Panc1 (cell line): ENCODE data around the gene WDFY1. TPM values are rescaled to one million over a fixed set of nuclear protein-coding genes. Genes with fewer than 3 reads are reported as not detected.

Experiments
- ATAC-seq: fragments of 200-7000 bp; cut with Tn5 transposase; 2 replicates; pipeline ENCODE4 v1.9.1; 2020; ENCODE audit warnings: mild to moderate bottlenecking, moderate library complexity
- BruUV-seq: library from RNA; stranded (reverse); fragments of 400-500 nt; replicated peaks from 2 replicates; lab custom pipeline; 2021; lab: Mats Ljungman, UMichigan
- CTCF ChIA-PET: fragments of 300-600 bp; sonication (Branson Sonifier 250); formaldehyde crosslinking; loops from one replicate; lab custom pipeline; 2022; ENCODE audit warnings: antibody characterized with exemption; lab: Charles Lee
- POLR2A ChIA-PET: fragments of 300-600 bp; sonication (Branson Sonifier 250); formaldehyde crosslinking; loops from one replicate; lab custom pipeline; 2022; ENCODE audit warnings: antibody characterized with exemption; lab: Charles Lee
- DNase-seq: peaks from one replicate; pipeline ENCODE4 v3.0.0-alpha.2; 2010; ENCODE audit warnings: low read depth, low spot score
- H3K27ac ChIP-seq: 2 replicates; pipeline ENCODE4 v1.5.1; 2011; ENCODE audit warnings: mild to moderate bottlenecking, low read length, inconsistent platforms
- H3K27me3 ChIP-seq: fragments of 200-500 bp; sonication (Bioruptor generic); 2 replicates; pipeline ENCODE4 v1.6.0; 2014; ENCODE audit warnings: low read length, inconsistent platforms; ENCODE audit not compliant: control insufficient read depth, insufficient read depth
- H3K36me3 ChIP-seq: fragments of 200-500 bp; sonication (Bioruptor generic); 2 replicates; pipeline ENCODE4 v1.5.1; 2014; ENCODE audit warnings: inconsistent platforms, mild to moderate bottlenecking, low read length, moderate library complexity; ENCODE audit not compliant: control insufficient read depth, insufficient read depth
- H3K4me1 ChIP-seq: 2 replicates; pipeline ENCODE4 v1.5.1; 2011; ENCODE audit warnings: inconsistent platforms, mild to moderate bottlenecking, low read length, moderate library complexity; ENCODE audit not compliant: control insufficient read depth, insufficient read depth
- H3K4me3 ChIP-seq, 2 experiments: 2 replicates each; pipeline ENCODE4 v1.5.1; 2011 to 2012; ENCODE audit warnings: low read depth in 2 of 2, low read length in 2 of 2, mild to moderate bottlenecking in 2 of 2, inconsistent platforms in 1 of 2, moderate library complexity in 1 of 2
- H3K9me3 ChIP-seq: fragments of 200-500 bp; sonication (Bioruptor generic); 2 replicates; pipeline ENCODE4 v1.5.1; 2014; ENCODE audit warnings: low read depth, mild to moderate bottlenecking, inconsistent platforms, low read length, moderate library complexity; ENCODE audit not compliant: control insufficient read depth, insufficient read depth
- POLR2AphosphoS5 ChIP-seq: IDR thresholded peaks from 2 replicates; pipeline ENCODE4 v1.6.1; 2012; ENCODE audit warnings: mild to moderate bottlenecking, low read depth, low read length, moderate library complexity
- SIN3A ChIP-seq: IDR thresholded peaks from 2 replicates; pipeline ENCODE4 v1.6.1; 2012; ENCODE audit warnings: low read depth, mild to moderate bottlenecking, low read length, moderate library complexity, borderline replicate concordance; ENCODE audit not compliant: insufficient read depth
- TCF7L2 ChIP-seq: IDR thresholded peaks from 2 replicates; pipeline ENCODE4 v1.6.1; 2011; ENCODE audit warnings: mild to moderate bottlenecking, low read depth, low read length, inconsistent platforms
- in situ Hi-C: cut with HindIII; loops from 2 replicates; pipeline ENCODE4 v1.10.0; 2016; ENCODE audit warnings: low sequenced_read_pairs, low pct_unique_long_range_greater_than_20kb
- intact Hi-C: fragments of 100-400 bp; cut with micrococcal nuclease; formaldehyde crosslinking; loops from one replicate; pipeline ENCODE4 v1.10.0; 2022; ENCODE audit not compliant: unreplicated experiment
- total RNA-seq: library from RNA; stranded (reverse); gene quantifications from one replicate; pipeline ENCODE4 v1.2.1, GENCODE V29; 2021; ENCODE audit not compliant: unreplicated experiment
- TF ChIP-seq, protein P1 (sequence below), 2 experiments: IDR thresholded peaks; 2 replicates each; pipeline ENCODE4 v1.6.1; 2011 to 2012; ENCODE audit warnings: low read depth in 2 of 2, control low read depth in 1 of 2, low read length in 1 of 2, mild to moderate bottlenecking in 1 of 2, moderate library complexity in 1 of 2; ENCODE audit not compliant: insufficient read depth in 1 of 2
- TF ChIP-seq, protein P2 (sequence below): fragments of 450-650 bp; IDR thresholded peaks from 2 replicates; pipeline ENCODE4 v1.5.1; 2017; ENCODE audit warnings: mild to moderate bottlenecking

WDFY1 gene
- total RNA-seq, 1 experiment from 2014 or later: 48.5 TPM

DNA sequence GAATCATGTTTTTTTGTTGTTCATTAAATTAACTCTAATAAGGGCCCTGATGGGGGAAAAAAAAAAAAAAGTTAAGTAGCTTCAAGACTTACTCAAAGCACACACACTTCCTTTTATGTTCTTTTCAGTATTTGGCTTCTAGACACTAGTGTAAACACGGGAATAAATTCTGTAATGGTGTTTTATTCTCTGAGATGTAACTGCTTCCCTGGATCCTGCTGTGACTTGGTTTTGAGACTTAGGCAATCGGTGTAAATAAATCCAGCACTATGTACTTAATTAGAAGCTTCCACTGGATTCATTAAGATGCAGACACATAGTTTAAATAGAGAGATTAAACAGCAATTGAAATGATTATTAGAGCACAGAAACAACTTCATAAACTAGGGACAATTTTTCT is 81.6 kb downstream of the WDFY1 start:
- no peak for DNase-seq
- Histone ChIP-seq H3K27me3 (no peaks in the 10 kb centered on the region), H3K9me3 (no peaks in the 10 kb centered on the region), H3K4me1 (peaks cover 15% of the 10 kb centered on the region; the same call in 1 of the 2 replicates), H3K36me3 (no peaks in the 10 kb centered on the region), H3K4me3 (no peak overlapping the region), H3K27ac (no peak overlapping the region)
- no peak for TF ChIP-seq TCF7L2
- TF ChIP-seq, protein P1, sequence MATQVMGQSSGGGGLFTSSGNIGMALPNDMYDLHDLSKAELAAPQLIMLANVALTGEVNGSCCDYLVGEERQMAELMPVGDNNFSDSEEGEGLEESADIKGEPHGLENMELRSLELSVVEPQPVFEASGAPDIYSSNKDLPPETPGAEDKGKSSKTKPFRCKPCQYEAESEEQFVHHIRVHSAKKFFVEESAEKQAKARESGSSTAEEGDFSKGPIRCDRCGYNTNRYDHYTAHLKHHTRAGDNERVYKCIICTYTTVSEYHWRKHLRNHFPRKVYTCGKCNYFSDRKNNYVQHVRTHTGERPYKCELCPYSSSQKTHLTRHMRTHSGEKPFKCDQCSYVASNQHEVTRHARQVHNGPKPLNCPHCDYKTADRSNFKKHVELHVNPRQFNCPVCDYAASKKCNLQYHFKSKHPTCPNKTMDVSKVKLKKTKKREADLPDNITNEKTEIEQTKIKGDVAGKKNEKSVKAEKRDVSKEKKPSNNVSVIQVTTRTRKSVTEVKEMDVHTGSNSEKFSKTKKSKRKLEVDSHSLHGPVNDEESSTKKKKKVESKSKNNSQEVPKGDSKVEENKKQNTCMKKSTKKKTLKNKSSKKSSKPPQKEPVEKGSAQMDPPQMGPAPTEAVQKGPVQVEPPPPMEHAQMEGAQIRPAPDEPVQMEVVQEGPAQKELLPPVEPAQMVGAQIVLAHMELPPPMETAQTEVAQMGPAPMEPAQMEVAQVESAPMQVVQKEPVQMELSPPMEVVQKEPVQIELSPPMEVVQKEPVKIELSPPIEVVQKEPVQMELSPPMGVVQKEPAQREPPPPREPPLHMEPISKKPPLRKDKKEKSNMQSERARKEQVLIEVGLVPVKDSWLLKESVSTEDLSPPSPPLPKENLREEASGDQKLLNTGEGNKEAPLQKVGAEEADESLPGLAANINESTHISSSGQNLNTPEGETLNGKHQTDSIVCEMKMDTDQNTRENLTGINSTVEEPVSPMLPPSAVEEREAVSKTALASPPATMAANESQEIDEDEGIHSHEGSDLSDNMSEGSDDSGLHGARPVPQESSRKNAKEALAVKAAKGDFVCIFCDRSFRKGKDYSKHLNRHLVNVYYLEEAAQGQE (IDR thresholded peaks at IDR 0.05; ENCODE audit: insufficient read depth in 1 of 2, low read depth in 2 of 2, low read length in 1 of 2): no peak
- no peak for TF ChIP-seq POLR2AphosphoS5
- TF ChIP-seq SIN3A: no peak
- TF ChIP-seq, protein P2, sequence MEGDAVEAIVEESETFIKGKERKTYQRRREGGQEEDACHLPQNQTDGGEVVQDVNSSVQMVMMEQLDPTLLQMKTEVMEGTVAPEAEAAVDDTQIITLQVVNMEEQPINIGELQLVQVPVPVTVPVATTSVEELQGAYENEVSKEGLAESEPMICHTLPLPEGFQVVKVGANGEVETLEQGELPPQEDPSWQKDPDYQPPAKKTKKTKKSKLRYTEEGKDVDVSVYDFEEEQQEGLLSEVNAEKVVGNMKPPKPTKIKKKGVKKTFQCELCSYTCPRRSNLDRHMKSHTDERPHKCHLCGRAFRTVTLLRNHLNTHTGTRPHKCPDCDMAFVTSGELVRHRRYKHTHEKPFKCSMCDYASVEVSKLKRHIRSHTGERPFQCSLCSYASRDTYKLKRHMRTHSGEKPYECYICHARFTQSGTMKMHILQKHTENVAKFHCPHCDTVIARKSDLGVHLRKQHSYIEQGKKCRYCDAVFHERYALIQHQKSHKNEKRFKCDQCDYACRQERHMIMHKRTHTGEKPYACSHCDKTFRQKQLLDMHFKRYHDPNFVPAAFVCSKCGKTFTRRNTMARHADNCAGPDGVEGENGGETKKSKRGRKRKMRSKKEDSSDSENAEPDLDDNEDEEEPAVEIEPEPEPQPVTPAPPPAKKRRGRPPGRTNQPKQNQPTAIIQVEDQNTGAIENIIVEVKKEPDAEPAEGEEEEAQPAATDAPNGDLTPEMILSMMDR: no peak
- no peak for ATAC-seq
- ChIA-PET POLR2A (no interaction called here), CTCF (no interaction called here)
- in situ Hi-C loops (no loop called here), intact Hi-C loops (no loop called here)
- no TSS peak for BruUV-seq

DNA sequence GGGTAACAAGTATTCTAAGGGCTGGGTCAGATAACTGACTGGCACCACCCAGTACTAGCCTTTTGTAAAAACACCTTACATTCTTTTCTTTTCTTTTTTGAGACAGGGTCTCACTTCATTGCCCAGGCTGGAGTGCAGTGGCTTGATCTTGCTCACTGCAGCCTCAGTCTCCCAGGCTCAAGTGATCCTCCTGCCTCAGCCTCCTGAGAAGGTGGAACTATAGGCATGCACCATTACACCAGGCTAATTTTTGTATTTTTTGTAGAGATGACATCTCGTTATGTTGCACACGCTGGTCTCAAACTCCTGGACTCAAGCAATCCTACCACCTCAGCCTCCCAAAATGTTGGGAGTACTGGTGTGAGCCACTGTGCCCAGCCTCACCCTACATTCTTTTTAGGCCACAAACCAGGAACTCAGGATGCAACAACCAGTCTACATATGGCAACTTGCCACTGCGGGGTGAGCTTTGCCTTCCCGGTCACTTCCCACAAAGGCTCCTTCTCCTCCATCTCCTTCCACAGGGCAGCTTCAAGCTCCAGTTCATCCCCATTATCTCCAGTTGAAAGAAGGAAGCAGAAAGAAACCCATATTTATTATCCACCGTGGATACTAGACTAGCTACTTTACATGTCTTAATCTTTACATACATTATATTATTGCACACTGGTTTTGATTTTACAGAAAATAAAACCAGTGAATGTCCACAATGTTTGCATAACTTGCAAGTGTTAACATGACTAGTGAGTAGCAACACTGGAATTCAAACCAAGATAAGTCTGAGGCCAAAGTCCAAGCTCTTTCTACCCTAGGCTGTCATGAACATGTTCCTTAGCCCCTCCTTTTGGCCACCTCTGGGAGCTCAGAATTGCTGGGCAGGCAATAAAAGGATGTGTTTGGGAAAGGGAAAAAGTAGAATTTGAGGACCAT is 84.1 kb downstream of the WDFY1 start:
- no TSS peak for BruUV-seq
- Histone ChIP-seq H3K9me3 (no peaks in the 10 kb centered on the region), H3K36me3 (no peaks in the 10 kb centered on the region), H3K4me3 (no peak overlapping the region), H3K27ac (peak overlapping the region; percentile 61; the same call in 1 of the 2 replicates), H3K27me3 (no peaks in the 10 kb centered on the region), H3K4me1 (peaks cover 15% of the 10 kb centered on the region; the same call in 1 of the 2 replicates)
- ChIA-PET POLR2A (interaction anchor here (0.5 kb wide), 1 partner anchor 33 kb away, joined by 4 read pairs; no protein-coding TSS in a partner anchor), CTCF (interaction anchor here (0.5 to 1.1 kb wide), 3 partner anchors 13 to 118 kb away, joined by 3 read pairs; no protein-coding TSS in a partner anchor)
- DNase-seq (peak; percentile 88), ATAC-seq (peak; percentile 89)
- in situ Hi-C loops: no loop called here
- TF ChIP-seq, protein P2: peak; percentile 31; the same call in 1 of the 2 replicates
- TF ChIP-seq SIN3A: no peak
- intact Hi-C loops: no loop called here
